GM06990 (cell line): ENCODE results near the gene CCT3.
A peak's percentile ranks its signal among the peaks of the same experiment; 100 is the strongest.

Experiments
- DNase-seq: peaks from one replicate; pipeline ENCODE4 v3.0.0-alpha.2; 2011; ENCODE audit not compliant: insufficient read length; ENCODE audit errors: extremely low read depth
- H3K27me3 ChIP-seq: replicated peaks from 2 replicates; pipeline ENCODE4 v1.6.0; 2011; ENCODE audit warnings: low read length; ENCODE audit not compliant: control insufficient read depth, insufficient read depth
- H3K36me3 ChIP-seq: 2 replicates; pipeline ENCODE4 v1.5.1; 2011; ENCODE audit warnings: low read length; ENCODE audit not compliant: control insufficient read depth, insufficient read depth
- H3K4me3 ChIP-seq: replicated peaks from 2 replicates; pipeline ENCODE4 v1.5.1; 2011; ENCODE audit warnings: low read depth, mild to moderate bottlenecking, control low read depth, low read length
- TF ChIP-seq, protein P1 (sequence below): IDR thresholded peaks from 2 replicates; pipeline ENCODE4 v1.5.1; 2011; ENCODE audit warnings: low read length, control low read depth, mild to moderate bottlenecking, inconsistent platforms; ENCODE audit not compliant: insufficient read depth, poor library complexity, severe bottlenecking

The CCT3 gene

DNA sequence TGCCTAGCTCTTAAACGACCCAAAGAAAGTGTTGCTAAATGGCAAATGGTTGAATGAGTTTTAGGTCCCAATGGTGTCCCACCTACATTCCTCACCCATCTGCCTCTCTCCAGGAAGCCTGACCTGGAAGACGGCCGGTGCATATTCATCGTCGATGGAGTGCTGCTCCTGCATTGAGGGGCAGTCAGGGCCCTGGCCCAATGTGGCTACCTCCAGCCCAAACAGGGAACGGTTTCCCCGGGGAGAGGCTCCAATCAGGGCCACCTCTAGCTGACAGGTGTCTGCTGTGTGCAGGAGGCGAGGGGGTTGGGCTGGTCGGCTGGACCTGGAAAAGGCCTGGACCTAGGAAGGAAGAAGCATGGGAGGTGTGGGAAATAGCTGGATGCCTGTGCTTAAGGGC, 44.2 kb downstream of the CCT3 start:
- no peak overlapping the region for H3K4me3 ChIP-seq
- TF ChIP-seq, protein P1, sequence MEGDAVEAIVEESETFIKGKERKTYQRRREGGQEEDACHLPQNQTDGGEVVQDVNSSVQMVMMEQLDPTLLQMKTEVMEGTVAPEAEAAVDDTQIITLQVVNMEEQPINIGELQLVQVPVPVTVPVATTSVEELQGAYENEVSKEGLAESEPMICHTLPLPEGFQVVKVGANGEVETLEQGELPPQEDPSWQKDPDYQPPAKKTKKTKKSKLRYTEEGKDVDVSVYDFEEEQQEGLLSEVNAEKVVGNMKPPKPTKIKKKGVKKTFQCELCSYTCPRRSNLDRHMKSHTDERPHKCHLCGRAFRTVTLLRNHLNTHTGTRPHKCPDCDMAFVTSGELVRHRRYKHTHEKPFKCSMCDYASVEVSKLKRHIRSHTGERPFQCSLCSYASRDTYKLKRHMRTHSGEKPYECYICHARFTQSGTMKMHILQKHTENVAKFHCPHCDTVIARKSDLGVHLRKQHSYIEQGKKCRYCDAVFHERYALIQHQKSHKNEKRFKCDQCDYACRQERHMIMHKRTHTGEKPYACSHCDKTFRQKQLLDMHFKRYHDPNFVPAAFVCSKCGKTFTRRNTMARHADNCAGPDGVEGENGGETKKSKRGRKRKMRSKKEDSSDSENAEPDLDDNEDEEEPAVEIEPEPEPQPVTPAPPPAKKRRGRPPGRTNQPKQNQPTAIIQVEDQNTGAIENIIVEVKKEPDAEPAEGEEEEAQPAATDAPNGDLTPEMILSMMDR: no peak
- no peak for DNase-seq

DNA sequence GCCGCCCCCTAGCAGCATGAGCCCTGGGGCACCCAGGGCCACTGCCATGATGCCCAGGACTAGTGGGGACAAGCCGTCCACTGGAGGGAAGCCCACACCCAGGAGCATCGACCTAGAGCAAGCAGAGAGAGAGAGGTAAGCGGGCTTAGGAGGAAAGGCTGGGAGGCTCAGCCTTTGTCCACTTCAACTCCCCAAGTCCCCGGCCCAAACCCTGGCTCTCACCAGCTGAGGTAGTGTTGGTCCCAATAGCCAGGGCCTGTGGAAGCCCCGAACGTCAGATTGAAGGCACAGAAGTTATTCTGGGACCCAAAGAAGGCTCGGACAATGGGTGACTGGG, 45.0 kb downstream of the CCT3 start:
- Histone ChIP-seq H3K27me3 (no peaks in the 10 kb centered on the region), H3K36me3 (peaks cover 3% of the 10 kb centered on the region), H3K4me3 (no peak overlapping the region)
- TF ChIP-seq, protein P1: no peak
- no peak for DNase-seq

More for the DNA sequence above, 44.2 kb downstream of the CCT3 start:
- Histone ChIP-seq H3K36me3 (peaks cover 3% of the 10 kb centered on the region), H3K27me3 (no peaks in the 10 kb centered on the region)

DNA sequence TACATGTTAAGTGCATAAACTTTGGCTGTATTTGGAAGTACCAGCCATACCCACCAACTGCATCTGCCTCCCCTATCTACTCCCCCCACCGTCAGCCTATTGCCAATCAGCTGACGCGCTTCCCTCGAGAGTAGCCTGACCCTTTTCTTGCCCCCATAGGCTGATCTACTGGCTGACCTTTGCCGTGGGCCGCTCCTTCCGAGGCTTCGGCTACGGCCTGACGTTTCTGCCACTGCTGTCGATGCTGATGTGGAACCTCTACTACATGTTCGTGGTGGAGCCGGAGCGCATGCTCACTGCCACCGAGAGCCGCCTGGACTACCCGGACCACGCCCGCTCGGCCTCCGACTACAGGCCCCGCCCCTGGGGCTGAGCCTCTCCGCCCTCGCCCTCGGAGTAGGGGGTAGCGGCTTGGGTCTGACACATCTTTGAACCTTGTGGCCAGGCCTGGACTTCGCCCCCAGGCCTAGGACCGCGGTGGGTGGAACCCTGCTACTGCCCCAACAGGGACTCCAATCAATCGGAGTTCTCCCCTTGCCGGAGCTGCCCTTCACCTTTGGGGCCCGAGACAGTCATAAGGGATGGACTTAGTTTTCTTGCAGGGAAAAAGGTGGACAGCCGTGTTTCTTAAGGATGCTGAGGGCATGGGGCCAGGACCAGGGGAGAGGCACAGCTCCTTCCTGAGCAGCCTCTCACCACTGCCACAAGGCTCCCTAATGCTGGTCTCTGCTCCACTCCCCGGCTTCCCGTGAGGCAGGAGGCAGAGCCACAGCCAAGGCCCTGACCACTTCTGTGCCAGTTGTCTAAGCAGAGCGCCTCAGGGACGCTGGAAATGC, 46.6 kb downstream of the CCT3 start:
- peak; percentile 62 for DNase-seq
- H3K36me3 ChIP-seq: peaks cover 3% of the 10 kb centered on the region
- no peaks in the 10 kb centered on the region for H3K27me3 ChIP-seq
- peak overlapping the region; percentile 37 for H3K4me3 ChIP-seq
- TF ChIP-seq, protein P1: no peak

DNA sequence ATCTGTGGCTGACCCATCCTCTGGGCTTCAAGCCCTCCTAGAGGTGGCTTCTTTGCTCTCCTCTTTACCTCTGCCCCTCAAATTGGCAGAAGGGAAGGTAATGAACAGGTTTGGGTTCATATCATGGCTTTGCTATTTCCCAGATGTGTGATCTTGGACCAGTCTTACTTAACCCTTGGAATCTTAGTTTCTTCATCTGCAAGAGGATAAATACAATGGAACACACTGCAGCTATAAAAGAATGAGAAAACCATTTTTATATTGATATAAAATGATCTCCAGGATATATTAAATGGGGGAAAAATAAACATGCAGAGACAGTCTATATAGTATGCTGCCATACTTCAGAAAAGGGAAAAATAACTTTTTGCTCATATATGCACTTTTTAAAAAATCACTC, 48.2 kb downstream of the CCT3 start:
- no peak for DNase-seq
- TF ChIP-seq, protein P1: no peak
- H3K4me3 ChIP-seq: no peak overlapping the region
- no peaks in the 10 kb centered on the region for H3K27me3 ChIP-seq
- H3K36me3 ChIP-seq: peaks cover 9% of the 10 kb centered on the region

DNA sequence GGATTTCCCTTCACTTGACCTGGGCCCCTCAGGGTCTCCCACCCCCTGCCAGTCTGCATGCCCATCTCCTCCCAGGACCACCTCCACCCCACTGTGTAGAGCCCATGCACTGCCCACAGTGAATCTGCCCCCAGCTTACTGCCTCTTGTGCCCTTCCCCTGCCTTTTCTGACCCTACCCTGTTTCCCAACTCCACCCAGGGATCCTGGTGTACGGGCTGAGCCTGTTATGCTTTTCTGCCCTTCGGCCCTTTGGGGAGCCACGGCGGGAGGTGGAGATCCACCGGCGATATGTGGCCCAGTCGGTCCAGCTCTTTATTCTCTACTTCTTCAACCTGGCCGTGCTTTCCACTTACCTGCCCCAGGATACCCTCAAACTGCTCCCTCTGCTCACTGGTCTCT, 52.0 kb downstream of the CCT3 start:
- no peak for DNase-seq
- H3K27me3 ChIP-seq: no peaks in the 10 kb centered on the region
- H3K36me3 ChIP-seq: peaks cover 9% of the 10 kb centered on the region
- H3K4me3 ChIP-seq: no peak overlapping the region
- TF ChIP-seq, protein P1: no peak
